Occipital lobe (tissue), 2 donors: ENCODE results near the gene ZNF655. TPM values are rescaled to one million over a fixed set of nuclear protein-coding genes. Genes with fewer than 3 reads are reported as not detected.
A peak's percentile ranks its signal among the peaks of the same experiment; 100 is the strongest.
"Not testable (repeated sequence)": the region's sequence is repeated elsewhere in the genome, so short reads cannot be mapped to it uniquely, and the experiment has no call there.

Experiments
- DNase-seq: peaks from one replicate; lab custom pipeline; 2025; lab: John Stamatoyannopoulos, UW
- total RNA-seq: library from RNA; depleted of rRNA; stranded (reverse); fragments of >200 nt; gene quantifications from one replicate; pipeline ENCODE4 v1.2.3, GENCODE V29; 2014

Gene ZNF655
- 79.1 TPM for total RNA-seq

- DNase-seq, result peak; percentile 85
These were observed at the start of gene ZNF655 for GRCh38 chr7:99558306-99559174. TSS of gene ZNF655 (plus strand) at chr7:99558642. CDS start at chr7:99560560, 1,918 bp downstream.

- no peak for DNase-seq
These were observed 44.4 kb upstream of the ZNF655 start for GRCh38 chr7:99514050-99514449.

GRCh38 chr7:99521399-99521798 lies 37.0 kb upstream of the ZNF655 start:
- no peak for DNase-seq

GRCh38 chr7:99525713-99526440 lies 32.6 kb upstream of the ZNF655 start:
- DNase-seq, result no peak

- no peak for DNase-seq
These were observed 27.1 kb upstream of the ZNF655 start for GRCh38 chr7:99531354-99531765.

GRCh38 chr7:99535667-99536066 lies 22.8 kb upstream of the ZNF655 start:
- DNase-seq, result no peak

- DNase-seq, result no peak
These were observed 19.1 kb upstream of the ZNF655 start for GRCh38 chr7:99539213-99539811.

GRCh38 chr7:99540542-99540941 lies 17.9 kb upstream of the ZNF655 start:
- no peak for DNase-seq

GRCh38 chr7:99541212-99541611 lies 17.2 kb upstream of the ZNF655 start:
- no peak for DNase-seq

GRCh38 chr7:99543081-99543671 lies 15.3 kb upstream of the ZNF655 start:
- DNase-seq, result no peak

GRCh38 chr7:99543916-99544315 lies 14.5 kb upstream of the ZNF655 start:
- no peak for DNase-seq

GRCh38 chr7:99545308-99545707 lies 13.1 kb upstream of the ZNF655 start:
- DNase-seq, result not testable (repeated sequence)

- not testable (repeated sequence) for DNase-seq
These were observed 8.9 kb upstream of the ZNF655 start for GRCh38 chr7:99549545-99549944.

GRCh38 chr7:99551334-99551733 lies 7.1 kb upstream of the ZNF655 start:
- no peak for DNase-seq

GRCh38 chr7:99551767-99552463 lies 6.5 kb upstream of the ZNF655 start, which contains the start of gene FAM200A:
TSS of gene FAM200A (minus strand) at chr7:99552114. CDS start at chr7:99548407, 3,707 bp downstream.
- peak; percentile 81 for DNase-seq

- no peak for DNase-seq
These were observed 5.4 kb upstream of the ZNF655 start for GRCh38 chr7:99553039-99553438.

GRCh38 chr7:99554939-99555338 lies 3.5 kb upstream of the ZNF655 start:
- DNase-seq, result no peak

GRCh38 chr7:99557196-99557607 lies 1.2 kb upstream of the ZNF655 start:
- no peak for DNase-seq

GRCh38 chr7:99557940-99558305 lies 519 bp upstream of the ZNF655 start:
- DNase-seq, result no peak

- DNase-seq, result no peak
These were observed 903 bp downstream of the ZNF655 start for GRCh38 chr7:99559175-99559915.
